GM21717 (cell line): ENCODE results near the gene ABI3BP.

Experiments used
- ATAC-seq: cut with Tn5 transposase; IDR thresholded peaks from one replicate; pipeline ENCODE4 v1.9.1; 2021; ENCODE audit warnings: mild to moderate bottlenecking, moderate library complexity; ENCODE audit not compliant: unreplicated experiment

ABI3BP gene

GRCh38 chr3:100702082-100702979 is 290.9 kb downstream of the ABI3BP start:
- no peak for ATAC-seq

GRCh38 chr3:100700708-100701107 is 292.5 kb downstream of the ABI3BP start:
- ATAC-seq = no peak
